GM21619 (cell line): ENCODE results near the gene MRM1.
A peak's percentile ranks its signal among the peaks of the same experiment; 100 is the strongest.
"Not testable (repeated sequence)": the region's sequence is repeated elsewhere in the genome, so short reads cannot be mapped to it uniquely, and the experiment has no call there.

Experiments used
- ATAC-seq: cut with Tn5 transposase; IDR thresholded peaks from one replicate; pipeline ENCODE4 v1.9.1; 2021; ENCODE audit not compliant: unreplicated experiment

The MRM1 gene

DNA sequence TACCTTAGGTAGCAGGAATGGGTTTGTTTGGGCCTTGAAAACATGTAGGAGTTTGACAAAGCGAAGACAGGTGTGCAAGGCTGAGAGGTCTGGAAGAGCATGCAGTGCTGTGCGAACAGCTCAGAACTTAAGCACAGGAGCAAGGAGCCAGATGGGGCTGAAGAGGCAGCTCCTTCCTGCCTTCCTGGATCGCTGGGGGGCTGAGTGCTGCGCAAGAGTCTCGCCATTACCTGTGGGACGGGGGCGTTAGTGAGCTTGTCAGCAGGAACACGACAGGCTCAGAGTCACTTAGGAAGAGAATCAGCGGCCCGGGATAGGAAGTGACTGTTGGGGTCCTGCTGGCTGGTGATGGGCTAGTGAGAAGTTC is 464 bp upstream of the MRM1 start:
- ATAC-seq: peak; percentile 5

DNA sequence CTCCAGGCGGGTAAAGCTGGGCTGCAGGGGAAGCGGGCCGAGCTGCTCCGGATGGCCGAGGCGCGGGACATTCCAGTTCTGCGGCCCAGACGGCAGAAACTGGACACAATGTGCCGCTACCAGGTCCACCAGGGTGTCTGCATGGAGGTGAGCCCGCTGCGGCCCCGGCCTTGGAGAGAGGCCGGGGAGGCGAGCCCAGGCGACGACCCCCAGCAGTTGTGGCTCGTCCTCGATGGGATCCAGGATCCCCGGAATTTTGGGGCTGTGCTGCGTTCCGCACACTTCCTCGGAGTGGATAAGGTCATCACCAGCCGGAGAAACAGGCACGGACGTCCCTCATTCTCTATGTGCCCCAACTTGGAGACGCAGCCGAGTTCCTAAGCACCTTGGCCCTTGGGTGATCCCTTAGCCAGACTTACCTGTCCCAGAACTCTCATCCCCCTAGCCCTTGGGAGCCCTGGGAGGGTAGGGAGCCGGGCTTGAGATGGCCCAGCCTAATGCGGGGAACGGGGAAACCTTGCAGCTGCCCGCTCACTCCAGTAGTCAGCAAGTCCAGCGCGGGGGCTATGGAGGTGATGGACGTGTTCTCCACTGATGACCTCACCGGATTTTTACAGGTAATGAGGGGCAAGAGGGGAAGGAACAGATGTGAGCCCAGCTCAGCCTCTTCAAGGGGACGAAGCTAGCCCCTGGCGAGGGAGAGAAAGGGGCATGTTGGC is 806 bp downstream of the MRM1 start:
- peak; percentile 6 for ATAC-seq

DNA sequence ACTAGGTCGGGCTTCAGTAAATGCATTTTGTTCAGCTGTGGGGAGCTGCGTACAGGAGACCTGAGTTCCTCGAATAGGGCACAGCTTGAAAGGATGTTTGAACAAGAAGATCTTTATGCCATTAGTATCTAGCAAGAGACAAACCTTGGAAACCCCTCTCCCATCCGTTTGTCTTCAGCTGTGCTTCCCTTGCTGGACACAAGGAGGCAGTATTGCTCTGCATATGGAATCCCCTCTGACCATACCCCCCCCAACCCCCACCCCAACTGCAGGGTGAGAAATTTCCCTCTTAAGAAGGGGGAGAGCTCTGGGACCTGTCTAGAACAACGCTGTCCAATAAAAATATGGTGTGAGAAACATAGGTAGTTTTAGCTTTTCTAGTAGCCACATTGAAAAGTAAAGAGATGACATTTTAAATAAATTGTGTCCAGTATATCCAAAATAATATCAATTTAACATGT is 1.6 kb downstream of the MRM1 start:
- ATAC-seq: no peak

DNA sequence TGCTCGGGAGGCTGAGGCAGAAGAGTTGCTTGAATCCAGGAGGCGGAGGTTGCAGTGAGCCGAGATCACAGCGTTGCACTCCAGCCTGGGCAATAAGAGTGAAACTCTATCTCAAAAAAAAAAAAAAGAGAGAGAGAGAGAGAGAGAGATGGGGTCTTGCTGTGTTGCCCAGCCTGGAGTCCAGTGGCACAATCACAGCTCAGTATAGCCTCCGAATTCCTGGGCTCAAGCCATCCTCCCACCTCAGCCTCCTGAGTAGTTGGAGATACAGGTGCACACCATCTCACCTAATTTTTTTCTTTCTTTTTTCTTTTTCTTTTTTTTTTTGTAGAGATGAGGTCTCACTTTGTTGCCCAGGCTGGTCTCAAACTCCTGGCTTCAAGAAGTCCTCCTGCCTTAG is 3.6 kb downstream of the MRM1 start:
- ATAC-seq: not testable (repeated sequence)

DNA sequence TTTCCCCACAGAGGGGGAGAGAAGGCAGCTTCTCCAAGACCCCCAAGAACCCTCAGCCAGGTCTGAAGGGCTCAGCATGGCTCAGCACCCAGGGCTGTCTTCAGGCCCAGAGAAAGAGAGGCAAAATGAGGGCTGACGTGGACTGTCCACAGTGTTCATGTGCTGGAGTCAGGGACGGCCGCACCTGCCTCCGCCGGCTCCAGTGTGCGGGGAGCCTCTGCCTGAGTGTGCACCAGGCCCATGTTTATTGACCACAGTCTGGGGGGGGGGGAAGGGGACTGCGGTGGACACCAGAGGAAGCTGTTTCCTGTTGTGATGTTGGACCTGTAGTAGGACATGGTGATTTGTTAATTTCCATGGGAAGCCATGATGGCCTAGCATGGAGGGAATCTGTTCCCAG is 6.9 kb downstream of the MRM1 start:
- no peak for ATAC-seq

DNA sequence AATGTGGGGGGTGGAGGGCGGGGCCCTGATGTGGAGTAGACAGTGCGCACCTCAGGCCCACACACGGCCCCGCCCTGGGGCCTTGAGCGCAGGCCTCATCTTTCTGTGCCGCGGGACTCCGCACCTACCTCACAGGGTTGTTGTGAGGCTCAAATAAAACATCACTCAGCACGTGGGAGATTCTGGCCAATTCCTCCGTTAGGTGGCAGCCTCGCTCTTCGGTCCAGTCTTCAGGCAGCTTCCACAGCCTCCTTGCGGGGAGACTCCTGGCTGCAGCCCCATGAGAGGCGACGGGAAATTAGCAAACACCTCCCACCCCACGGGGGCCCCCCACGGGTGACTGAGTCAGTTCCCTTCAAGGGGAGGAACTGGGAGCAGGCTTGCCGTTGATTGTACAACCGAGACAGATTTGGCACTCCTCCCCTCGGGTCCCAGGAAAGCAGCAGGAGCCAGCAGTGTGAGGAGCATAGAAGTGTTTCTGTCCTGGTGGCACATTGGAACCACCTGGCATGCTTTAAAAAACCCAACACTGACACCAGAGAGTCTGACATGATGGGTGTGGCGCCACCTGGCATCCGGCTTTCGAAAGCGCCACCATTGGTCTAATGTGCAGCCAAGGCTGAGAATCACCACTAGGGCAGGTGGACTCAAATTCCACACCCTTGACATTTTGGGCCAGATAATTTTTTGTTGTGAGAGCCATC is 7.6 kb downstream of the MRM1 start:
- no peak for ATAC-seq

DNA sequence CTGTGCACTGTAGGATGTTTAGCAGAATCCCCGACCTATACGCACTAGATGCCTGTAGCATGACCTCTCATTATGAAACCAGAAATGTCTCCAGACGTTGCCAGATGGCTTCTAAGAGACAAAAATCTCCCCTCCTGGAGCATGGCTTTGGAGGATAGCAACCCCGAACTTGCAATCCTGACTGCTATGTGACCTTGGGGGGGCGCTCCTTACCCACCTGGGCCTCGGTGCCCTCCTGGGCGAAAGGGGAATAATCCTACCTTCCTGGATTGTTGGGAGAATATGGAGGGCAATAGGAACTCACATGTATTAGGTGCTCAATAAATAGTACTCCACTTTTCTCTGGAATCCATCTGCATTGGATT is 8.1 kb downstream of the MRM1 start:
- ATAC-seq: no peak

DNA sequence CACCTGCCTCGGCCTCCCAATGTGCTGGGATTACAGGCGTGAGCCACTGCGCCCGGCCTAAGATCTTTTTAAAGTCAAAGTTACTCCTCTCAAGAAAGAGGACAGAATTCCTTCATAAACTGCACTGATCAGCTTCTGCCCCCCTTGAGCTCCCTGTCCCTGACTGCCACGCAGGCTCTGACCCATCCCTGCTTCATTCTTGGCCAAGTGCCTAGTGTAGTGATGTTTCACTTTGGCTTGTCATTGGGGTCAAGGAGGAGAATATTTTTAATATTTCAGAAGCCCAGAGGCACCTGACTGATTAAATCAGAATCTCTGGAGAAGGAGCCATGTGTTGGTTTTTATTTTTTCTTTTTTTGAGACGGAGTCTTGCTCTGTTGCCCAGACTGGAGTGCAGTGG is 9.1 kb downstream of the MRM1 start:
- ATAC-seq: no peak

DNA sequence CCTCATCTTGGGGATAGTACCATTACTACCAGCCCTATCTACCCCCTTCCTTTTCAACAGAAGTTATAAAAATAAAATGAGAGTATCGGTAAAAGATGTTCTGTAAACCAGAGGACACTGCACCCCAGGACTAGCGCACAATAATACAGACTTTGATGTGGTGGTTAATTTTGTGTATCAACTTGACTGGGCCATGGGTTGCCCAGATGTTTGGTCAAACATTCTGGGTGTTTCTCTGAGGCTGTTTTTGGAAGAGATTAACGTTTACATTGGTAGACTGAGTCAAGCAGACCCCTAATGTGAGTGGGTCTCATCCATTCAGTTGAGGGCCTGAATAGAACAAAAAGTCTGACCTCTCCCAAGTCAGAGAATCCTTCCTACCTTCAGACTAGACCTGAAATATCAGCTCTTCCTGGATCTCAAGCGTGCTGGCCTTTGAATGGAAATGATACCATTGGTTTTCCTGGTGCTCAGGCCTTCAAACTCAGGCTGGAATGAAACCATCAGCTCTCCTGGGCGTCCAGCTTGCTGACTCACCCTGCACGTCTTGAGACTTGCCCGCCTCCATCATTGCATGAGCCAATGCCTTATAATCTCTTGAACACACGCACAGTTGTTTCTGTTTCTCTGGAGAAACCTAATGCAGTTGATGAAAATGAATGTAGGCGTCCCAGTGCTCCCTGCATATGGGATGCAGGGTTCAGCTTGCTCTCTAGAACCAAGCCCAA is 10.1 kb downstream of the MRM1 start:
- no peak for ATAC-seq

DNA sequence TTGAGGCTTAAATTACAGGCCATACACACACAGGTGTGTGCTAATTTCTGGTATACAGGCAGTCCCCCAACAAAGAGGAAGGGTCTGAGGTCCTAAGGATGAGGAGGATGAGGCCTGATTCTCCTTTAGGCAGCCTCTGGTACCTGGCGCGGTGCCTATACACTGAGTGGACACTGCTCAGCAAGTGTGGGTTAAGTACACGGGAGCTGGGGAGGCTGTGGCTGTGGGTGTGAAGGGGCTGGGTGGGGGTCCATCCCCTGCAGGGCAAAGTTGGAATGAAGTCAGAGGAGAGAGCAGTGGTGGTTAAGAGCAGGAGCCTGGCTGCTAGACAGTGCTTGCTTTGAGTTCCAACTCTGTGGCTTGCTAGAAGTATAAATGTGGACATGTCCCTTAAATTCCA is 10.9 kb downstream of the MRM1 start:
- no peak for ATAC-seq

DNA sequence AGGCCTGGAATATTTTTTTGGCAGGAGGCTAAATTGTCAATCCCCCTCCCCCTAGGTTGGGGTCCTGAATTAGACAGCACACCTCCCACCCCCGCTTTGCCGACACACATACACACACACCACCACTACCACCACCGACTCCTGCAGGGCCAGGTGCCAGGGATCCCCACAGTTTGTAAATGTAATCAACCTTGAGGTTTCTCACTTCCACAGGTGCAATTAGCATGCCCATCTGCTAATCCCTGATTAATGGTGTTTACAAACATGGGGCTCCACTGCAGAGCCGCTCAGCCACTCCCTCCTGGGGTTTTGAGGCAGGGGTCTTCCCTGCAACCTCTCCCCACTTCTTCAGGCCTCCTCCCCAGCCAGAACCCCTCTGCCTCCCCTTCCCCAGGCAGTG is 11.8 kb downstream of the MRM1 start:
- no peak for ATAC-seq

DNA sequence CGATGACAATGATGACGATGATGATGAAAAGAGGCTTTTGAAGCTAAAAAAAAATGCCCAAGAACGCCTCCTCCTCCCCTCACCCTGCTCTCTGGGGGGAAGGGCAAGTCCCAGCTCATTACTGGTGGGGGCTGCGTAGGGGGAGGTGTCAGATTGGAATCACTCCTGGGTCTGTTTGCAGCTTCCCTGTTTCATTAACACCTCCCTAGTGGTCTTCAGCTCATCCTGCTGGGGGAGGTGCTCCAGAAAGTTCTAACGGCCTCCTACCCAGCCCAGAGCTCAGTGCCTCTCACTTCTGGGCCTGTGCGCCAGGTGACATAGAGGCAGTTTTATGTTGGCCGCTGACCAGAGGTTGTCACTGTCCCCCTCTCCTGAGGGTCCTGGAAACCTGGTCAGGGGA is 12.7 kb downstream of the MRM1 start:
- no peak for ATAC-seq

DNA sequence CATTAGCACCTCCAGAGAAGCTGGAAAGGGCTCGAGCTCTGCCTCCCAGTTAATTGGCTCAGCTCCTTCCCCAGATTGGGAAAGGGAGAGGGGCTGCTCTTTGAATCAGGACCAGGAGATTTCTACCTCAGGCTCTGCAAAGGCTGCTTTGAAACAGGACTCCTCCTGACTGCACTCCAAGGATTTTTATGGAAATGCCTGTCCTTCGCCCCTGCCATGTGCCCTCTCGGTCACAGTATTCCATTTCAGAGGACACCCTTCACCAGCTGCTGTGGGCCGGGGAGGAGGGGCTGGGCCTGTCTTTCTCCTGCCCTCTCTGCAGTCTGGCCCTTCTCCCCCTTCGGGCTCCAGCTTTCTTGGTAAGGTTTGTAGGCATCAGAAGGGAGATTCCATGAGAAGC is 13.6 kb downstream of the MRM1 start:
- no peak for ATAC-seq

DNA sequence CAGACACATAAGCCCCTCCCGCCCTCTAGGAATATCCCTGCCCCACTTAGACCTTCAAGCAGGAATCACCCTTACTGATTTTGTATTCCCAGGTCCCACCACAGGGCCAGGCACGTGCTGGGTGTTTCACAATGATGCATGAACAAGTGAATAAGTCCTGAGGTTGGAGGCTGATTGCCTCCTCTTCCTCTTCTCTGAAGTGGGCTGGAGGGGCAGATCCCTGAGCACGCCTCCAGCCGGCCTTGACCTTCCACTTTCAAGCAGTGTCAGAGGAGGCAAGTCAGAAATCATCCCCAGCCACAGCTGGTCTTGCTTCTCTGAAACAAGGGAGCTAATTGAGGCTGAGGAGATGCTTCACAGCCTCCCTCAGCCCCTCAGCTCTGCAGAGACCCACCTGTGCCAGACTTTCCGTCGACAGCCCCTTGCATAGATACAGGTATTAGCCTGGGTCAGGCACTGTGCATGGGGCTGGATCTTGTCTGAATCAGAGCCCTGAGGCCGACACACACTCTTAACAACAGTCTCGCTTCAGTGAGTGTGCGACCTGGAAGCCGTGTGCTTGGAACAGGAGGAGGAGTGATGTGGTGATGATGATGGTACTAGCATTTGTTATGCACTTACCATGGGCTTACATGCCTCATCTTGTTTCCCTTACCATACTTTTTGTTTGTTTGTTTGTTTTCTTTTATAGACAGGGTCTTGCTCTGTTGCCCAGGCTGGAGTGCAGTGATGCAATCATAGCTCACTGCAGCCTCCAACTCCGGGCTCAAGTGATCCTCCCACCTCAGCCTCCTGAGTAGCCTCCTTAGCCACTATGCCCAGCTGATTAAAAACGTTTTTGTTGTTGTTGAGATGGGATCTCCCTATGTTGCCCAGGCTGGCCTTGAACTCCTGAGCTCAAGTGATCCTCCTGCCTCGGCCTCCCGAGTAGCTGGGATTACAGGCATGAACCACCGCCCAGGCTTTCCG is 15.0 kb downstream of the MRM1 start:
- no peak for ATAC-seq

DNA sequence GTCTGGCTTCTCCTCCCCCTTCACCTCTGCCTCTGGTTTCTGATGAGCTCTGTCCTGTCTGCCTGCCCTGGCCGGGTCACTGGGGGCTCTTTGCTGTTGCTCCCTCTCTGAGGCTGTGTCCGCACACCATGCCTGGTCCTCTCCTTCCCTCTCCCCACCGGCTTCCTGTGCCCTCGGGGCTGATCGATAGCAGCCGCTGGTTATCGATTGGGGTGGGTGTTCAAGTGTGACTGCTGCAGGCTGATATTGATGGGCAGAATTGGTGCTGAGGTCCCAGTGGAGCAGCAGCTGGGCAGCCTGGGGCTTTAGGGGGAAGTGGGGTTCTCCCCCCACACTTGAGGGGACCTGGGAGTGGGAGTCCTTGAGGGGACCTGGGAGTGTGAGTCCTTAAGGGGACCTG is 16.4 kb downstream of the MRM1 start:
- ATAC-seq: no peak

DNA sequence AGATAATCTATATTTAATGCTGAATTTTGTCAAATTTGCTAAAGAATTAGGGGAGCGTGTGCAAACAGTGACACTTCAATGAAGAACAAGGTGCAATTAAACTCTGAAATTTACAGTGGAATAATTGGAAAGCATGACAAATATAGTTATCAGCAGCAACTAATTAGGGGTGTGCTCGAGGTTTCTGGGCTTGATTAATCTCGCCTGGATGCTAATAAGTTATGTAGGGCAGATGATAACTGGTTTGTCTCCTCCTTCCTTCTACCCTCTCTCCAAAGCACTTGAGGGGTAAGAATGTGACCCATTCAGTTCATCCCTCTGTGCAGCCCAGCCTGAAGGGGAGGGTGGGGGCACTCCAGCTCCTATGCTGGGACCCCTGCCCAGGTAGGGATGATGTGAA is 21.9 kb downstream of the MRM1 start:
- ATAC-seq: no peak

DNA sequence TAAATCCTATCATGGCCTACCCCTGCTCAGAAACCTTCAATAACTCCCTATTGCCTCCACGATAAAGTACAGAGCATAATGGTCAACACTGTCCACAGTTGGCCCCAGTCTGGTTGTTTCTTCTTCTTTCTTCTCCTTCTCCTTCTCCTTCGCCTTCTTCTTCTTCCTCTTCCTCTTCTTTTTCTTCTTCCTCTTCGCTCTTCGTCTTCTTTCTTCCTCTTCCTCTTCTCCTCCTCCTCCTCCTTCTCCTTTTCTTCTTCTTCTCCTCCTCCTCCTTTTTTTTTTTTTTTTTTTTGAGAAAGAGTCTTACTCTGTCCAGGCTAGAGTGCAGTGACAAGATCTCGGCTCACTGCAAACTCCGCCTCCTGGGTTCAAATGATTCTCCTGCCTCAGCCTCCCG is 23.8 kb downstream of the MRM1 start:
- ATAC-seq: no peak

DNA sequence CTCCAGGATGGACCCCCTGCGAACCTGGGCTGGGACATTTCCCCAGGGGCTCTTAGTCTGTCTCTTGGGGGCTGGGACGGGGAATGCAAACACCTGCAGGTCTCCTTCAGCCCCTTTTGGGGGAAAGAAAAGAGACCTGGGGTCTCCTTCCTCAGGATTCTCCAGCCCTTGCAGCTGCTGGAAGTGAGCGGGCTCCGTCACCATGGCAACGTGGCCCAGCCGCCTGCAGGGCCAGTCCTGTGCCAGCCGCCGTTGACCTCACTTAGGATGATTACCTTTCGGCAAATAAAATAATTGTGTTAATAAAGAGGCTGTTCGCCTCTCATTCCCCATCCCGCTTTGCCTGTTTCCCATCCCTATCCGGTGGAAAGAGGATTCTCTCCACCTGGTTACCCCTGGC is 25.7 kb downstream of the MRM1 start:
- ATAC-seq: no peak

DNA sequence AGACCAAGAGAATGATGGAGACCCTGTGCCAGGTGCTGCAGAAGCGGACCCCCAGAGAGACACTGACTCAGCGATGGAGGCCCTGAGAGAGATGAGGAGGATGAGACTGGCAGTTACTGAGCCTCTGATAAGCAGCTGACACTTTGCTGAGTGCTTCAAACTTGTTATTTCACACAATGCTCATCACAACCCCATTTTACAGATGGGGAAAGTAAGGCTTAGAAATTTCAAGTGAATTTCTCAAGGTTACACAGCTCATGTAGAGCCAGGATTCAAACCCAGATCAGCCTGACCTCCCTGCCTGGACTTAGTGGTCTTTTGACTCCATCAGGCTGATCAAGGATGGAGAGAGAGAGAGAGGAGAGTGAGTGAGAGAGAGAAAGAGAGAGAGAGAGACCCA is 27.2 kb downstream of the MRM1 start:
- no peak for ATAC-seq

DNA sequence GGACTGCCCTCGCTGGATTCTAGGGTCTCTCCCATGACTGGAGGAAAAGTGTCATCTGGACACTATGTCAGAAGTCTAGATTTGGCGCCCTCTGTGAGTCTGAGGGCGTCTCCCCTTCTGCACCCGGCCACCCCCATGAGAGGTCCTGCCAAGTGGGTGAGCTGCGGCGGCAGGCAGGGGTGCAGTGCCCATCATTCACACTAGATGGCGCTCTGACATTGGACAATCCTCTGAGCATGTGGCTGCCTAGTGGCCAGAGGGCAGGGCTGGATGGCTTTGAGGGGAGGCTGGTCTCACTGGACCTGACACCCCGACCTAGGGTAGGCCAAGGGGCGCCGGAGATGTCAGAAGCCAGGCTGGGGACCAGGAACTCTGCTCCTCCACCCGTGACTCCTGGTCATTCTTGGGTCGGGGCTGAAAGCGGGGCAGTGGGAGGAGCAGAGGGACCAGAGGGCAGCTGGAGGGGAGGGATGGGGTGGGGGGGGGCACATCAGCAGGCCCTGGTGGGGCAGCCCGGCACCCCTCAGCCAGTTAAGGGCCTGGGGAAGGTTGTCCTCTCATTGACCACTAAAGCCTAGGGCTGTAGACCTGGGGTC is 28.0 kb downstream of the MRM1 start:
- ATAC-seq: no peak
